Neural progenitor cell (in vitro differentiated cells): Measurements from ENCODE around the gene ARHGEF6. TPM values are rescaled to one million over a fixed set of nuclear protein-coding genes. Genes with fewer than 3 reads are reported as not detected.

Experiments
- DNase-seq: peaks from one replicate; pipeline ENCODE4 v3.0.0-alpha.2; 2016; ENCODE audit warnings: low spot score
- H2AFZ ChIP-seq: fragments of 200-600 bp; sonication (generic); replicated peaks from 2 replicates; pipeline ENCODE4 v1.6.1; 2016; ENCODE audit warnings: antibody characterized with exemption
- H3F3A ChIP-seq: fragments of 200-600 bp; sonication (generic); 2 replicates; pipeline ENCODE4 v1.6.1; 2016; ENCODE audit warnings: antibody characterized with exemption, low read depth
- H3K27ac ChIP-seq: fragments of 200-600 bp; sonication (generic); 2 replicates; pipeline ENCODE4 v1.5.1; 2016; ENCODE audit warnings: mild to moderate bottlenecking
- H3K27me3 ChIP-seq: fragments of 200-600 bp; sonication (generic); 2 replicates; pipeline ENCODE4 v1.6.1; 2016; ENCODE audit warnings: mild to moderate bottlenecking, moderate library complexity
- H3K36me3 ChIP-seq: fragments of 200-600 bp; sonication (generic); 2 replicates; pipeline ENCODE4 v1.5.1; 2016
- H3K4me1 ChIP-seq: fragments of 200-600 bp; sonication (generic); 2 replicates; pipeline ENCODE4 v1.6.1; 2016; ENCODE audit warnings: mixed run types
- H3K4me2 ChIP-seq: fragments of 200-600 bp; sonication (generic); 2 replicates; pipeline ENCODE4 v1.6.1; 2016
- H3K4me3 ChIP-seq: fragments of 200-600 bp; sonication (generic); 2 replicates; pipeline ENCODE4 v1.5.1; 2016
- H3K79me2 ChIP-seq: fragments of 200-600 bp; sonication (generic); 2 replicates; pipeline ENCODE4 v1.6.1; 2016; ENCODE audit warnings: low read depth
- H3K9ac ChIP-seq: fragments of 200-600 bp; sonication (generic); 2 replicates; pipeline ENCODE4 v1.6.1; 2016
- H3K9me3 ChIP-seq: fragments of 200-600 bp; sonication (generic); 2 replicates; pipeline ENCODE4 v1.5.1; 2016; ENCODE audit warnings: low read depth
- H4K20me1 ChIP-seq: fragments of 200-600 bp; sonication (generic); 2 replicates; pipeline ENCODE4 v1.6.1; 2016; ENCODE audit warnings: low read depth
- H3K27ac Mint-ChIP-seq: 3 replicates; pipeline ENCODE4 v1.8.0; 2021; ENCODE audit warnings: mixed read lengths
- H3K27me3 Mint-ChIP-seq: 2 replicates; pipeline ENCODE4 v1.8.0; 2022; ENCODE audit warnings: low read depth, mild to moderate bottlenecking, inconsistent platforms, moderate library complexity, mixed read lengths; ENCODE audit not compliant: insufficient read depth
- H3K36me3 Mint-ChIP-seq: 3 replicates; pipeline ENCODE4 v1.8.0; 2021; ENCODE audit warnings: mixed read lengths
- H3K4me1 Mint-ChIP-seq: 3 replicates; pipeline ENCODE4 v1.8.0; 2021; ENCODE audit warnings: mixed read lengths
- H3K4me3 Mint-ChIP-seq: 3 replicates; pipeline ENCODE4 v1.8.0; 2021; ENCODE audit warnings: mild to moderate bottlenecking, moderate library complexity, mixed read lengths
- H3K9me3 Mint-ChIP-seq: 3 replicates; pipeline ENCODE4 v1.8.0; 2020; ENCODE audit warnings: mixed read lengths
- CTCF ChIP-seq: fragments of 200-600 bp; sonication (generic); IDR thresholded peaks from 2 replicates; pipeline ENCODE4 v1.5.1; 2017; ENCODE audit warnings: antibody characterized with exemption, mild to moderate bottlenecking
- EZH2 ChIP-seq: fragments of 200-600 bp; sonication (generic); IDR thresholded peaks from 2 replicates; pipeline ENCODE4 v1.6.1; 2017; ENCODE audit warnings: antibody characterized with exemption, mild to moderate bottlenecking, moderate library complexity
- EZH2phosphoT487 ChIP-seq: fragments of 200-600 bp; sonication (generic); IDR thresholded peaks from 2 replicates; pipeline ENCODE4 v1.6.1; 2017; ENCODE audit warnings: antibody characterized with exemption
- total RNA-seq: library from RNA; depleted of rRNA; stranded (reverse); fragments of >200 nt; gene quantifications from 2 replicates; pipeline ENCODE4 v1.2.3, GENCODE V29; 2015; ENCODE audit warnings: low replicate concordance

ARHGEF6 gene
- total RNA-seq, 1 donor from 2014 or later, result 3.2 TPM

GRCh38 chrX:136728393-136728792 lies 52.3 kb downstream of the ARHGEF6 start:
- TF ChIP-seq CTCF (no peak), EZH2 (no peak), EZH2phosphoT487 (no peak)
- Mint-ChIP-seq H3K4me1 (no peaks in the 10 kb centered on the region), H3K4me3 (no peak overlapping the region), H3K9me3 (no peaks in the 10 kb centered on the region), H3K27me3 (no peaks in the 10 kb centered on the region), H3K27ac (no peak overlapping the region), H3K36me3 (no peaks in the 10 kb centered on the region)
- H3K27ac ChIP-seq, result no peak overlapping the region
- no peak overlapping the region for H3K4me2 ChIP-seq
- no peak overlapping the region for H2AFZ ChIP-seq
- no peaks in the 10 kb centered on the region for H3K79me2 ChIP-seq
- no peak overlapping the region for H3K9ac ChIP-seq
- no peaks in the 10 kb centered on the region for H3F3A ChIP-seq
- no peaks in the 10 kb centered on the region for H3K27me3 ChIP-seq
- no peaks in the 10 kb centered on the region for H3K36me3 ChIP-seq
- no peak for DNase-seq
- no peaks in the 10 kb centered on the region for H3K4me1 ChIP-seq
- H4K20me1 ChIP-seq, result no peaks in the 10 kb centered on the region
- H3K9me3 ChIP-seq, result no peaks in the 10 kb centered on the region
- no peak overlapping the region for H3K4me3 ChIP-seq

- H3K27me3 Mint-ChIP-seq, result no peaks in the 10 kb centered on the region
- Histone ChIP-seq H3K4me2 (no peak overlapping the region), H3K9ac (no peak overlapping the region), H3K4me3 (no peak overlapping the region), H4K20me1 (no peaks in the 10 kb centered on the region), H2AFZ (no peak overlapping the region), H3K27me3 (no peaks in the 10 kb centered on the region), H3K27ac (no peak overlapping the region), H3K4me1 (no peaks in the 10 kb centered on the region), H3F3A (no peaks in the 10 kb centered on the region), H3K79me2 (no peaks in the 10 kb centered on the region), H3K9me3 (peaks cover 6% of the 10 kb centered on the region), H3K36me3 (no peaks in the 10 kb centered on the region)
- TF ChIP-seq EZH2 (no peak), CTCF (no peak), EZH2phosphoT487 (no peak)
- no peak overlapping the region for H3K27ac Mint-ChIP-seq
- no peak for DNase-seq
- H3K36me3 Mint-ChIP-seq, result no peaks in the 10 kb centered on the region
- no peak overlapping the region for H3K4me3 Mint-ChIP-seq
- no peaks in the 10 kb centered on the region for H3K9me3 Mint-ChIP-seq
- no peaks in the 10 kb centered on the region for H3K4me1 Mint-ChIP-seq
Observed at GRCh38 chrX:136725441-136726104, 55.2 kb downstream of the ARHGEF6 start.

- no peaks in the 10 kb centered on the region for H3K27me3 ChIP-seq
- Mint-ChIP-seq H3K9me3 (no peaks in the 10 kb centered on the region), H3K4me3 (no peak overlapping the region), H3K27me3 (no peaks in the 10 kb centered on the region), H3K4me1 (no peaks in the 10 kb centered on the region), H3K36me3 (no peaks in the 10 kb centered on the region), H3K27ac (no peak overlapping the region)
- H3F3A ChIP-seq, result no peaks in the 10 kb centered on the region
- peaks cover 3% of the 10 kb centered on the region for H3K9me3 ChIP-seq
- no peaks in the 10 kb centered on the region for H3K4me1 ChIP-seq
- H3K4me3 ChIP-seq, result no peak overlapping the region
- no peak overlapping the region for H3K9ac ChIP-seq
- H3K4me2 ChIP-seq, result no peak overlapping the region
- no peak for TF ChIP-seq CTCF
- TF ChIP-seq EZH2, result no peak
- no peak for TF ChIP-seq EZH2phosphoT487
- DNase-seq, result no peak
- no peak overlapping the region for H2AFZ ChIP-seq
- H4K20me1 ChIP-seq, result no peaks in the 10 kb centered on the region
- no peaks in the 10 kb centered on the region for H3K79me2 ChIP-seq
- no peak overlapping the region for H3K27ac ChIP-seq
- H3K36me3 ChIP-seq, result no peaks in the 10 kb centered on the region
Observed at GRCh38 chrX:136718091-136718490, 62.6 kb downstream of the ARHGEF6 start.
